Bronchial epithelial cell (primary cell): ENCODE results near the gene RAD51B. TPM values are rescaled to one million over a fixed set of nuclear protein-coding genes. Genes with fewer than 3 reads are reported as not detected.

Source experiments
- DNase-seq: peaks from one replicate; pipeline ENCODE4 v3.0.0-alpha.2; 2010; ENCODE audit warnings: low read depth
- FAIRE-seq: peaks from 2 replicates; lab custom pipeline; 2011; peaks lifted over from hg19 to GRCh38; lab: Jason Lieb, UNC
- H3K27me3 ChIP-seq: 2 replicates; pipeline ENCODE4 v1.5.1; 2011; ENCODE audit warnings: low read length; ENCODE audit not compliant: control insufficient read depth, insufficient read depth
- H3K36me3 ChIP-seq: 2 replicates; pipeline ENCODE4 v1.5.1; 2011; ENCODE audit warnings: low read length; ENCODE audit not compliant: control insufficient read depth, insufficient read depth
- H3K4me3 ChIP-seq: 2 replicates; pipeline ENCODE4 v1.5.1; 2011; ENCODE audit warnings: mild to moderate bottlenecking, low read depth, low read length, control low read depth
- total RNA-seq: library from RNA; depleted of rRNA; stranded (reverse); fragments of >200 nt; gene quantifications from 2 replicates; pipeline ENCODE4 v1.2.1, GENCODE V29; 2014
- TF ChIP-seq, protein P1 (sequence below): IDR thresholded peaks from 2 replicates; pipeline ENCODE4 v1.5.1; 2011; ENCODE audit warnings: mild to moderate bottlenecking, moderate library complexity, low read length, control low read depth, inconsistent platforms; ENCODE audit not compliant: insufficient read depth, severe bottlenecking

RAD51B gene
- total RNA-seq, 1 donor from 2014 or later = 12.1 TPM

GRCh38 chr14:68448252-68448902, 628.8 kb downstream of the RAD51B start:
- FAIRE-seq (no peak), DNase-seq (no peak)
- TF ChIP-seq, protein P1, sequence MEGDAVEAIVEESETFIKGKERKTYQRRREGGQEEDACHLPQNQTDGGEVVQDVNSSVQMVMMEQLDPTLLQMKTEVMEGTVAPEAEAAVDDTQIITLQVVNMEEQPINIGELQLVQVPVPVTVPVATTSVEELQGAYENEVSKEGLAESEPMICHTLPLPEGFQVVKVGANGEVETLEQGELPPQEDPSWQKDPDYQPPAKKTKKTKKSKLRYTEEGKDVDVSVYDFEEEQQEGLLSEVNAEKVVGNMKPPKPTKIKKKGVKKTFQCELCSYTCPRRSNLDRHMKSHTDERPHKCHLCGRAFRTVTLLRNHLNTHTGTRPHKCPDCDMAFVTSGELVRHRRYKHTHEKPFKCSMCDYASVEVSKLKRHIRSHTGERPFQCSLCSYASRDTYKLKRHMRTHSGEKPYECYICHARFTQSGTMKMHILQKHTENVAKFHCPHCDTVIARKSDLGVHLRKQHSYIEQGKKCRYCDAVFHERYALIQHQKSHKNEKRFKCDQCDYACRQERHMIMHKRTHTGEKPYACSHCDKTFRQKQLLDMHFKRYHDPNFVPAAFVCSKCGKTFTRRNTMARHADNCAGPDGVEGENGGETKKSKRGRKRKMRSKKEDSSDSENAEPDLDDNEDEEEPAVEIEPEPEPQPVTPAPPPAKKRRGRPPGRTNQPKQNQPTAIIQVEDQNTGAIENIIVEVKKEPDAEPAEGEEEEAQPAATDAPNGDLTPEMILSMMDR = no peak
- Histone ChIP-seq H3K27me3 (no peaks in the 10 kb centered on the region), H3K36me3 (no peaks in the 10 kb centered on the region), H3K4me3 (no peak overlapping the region)

DNA sequence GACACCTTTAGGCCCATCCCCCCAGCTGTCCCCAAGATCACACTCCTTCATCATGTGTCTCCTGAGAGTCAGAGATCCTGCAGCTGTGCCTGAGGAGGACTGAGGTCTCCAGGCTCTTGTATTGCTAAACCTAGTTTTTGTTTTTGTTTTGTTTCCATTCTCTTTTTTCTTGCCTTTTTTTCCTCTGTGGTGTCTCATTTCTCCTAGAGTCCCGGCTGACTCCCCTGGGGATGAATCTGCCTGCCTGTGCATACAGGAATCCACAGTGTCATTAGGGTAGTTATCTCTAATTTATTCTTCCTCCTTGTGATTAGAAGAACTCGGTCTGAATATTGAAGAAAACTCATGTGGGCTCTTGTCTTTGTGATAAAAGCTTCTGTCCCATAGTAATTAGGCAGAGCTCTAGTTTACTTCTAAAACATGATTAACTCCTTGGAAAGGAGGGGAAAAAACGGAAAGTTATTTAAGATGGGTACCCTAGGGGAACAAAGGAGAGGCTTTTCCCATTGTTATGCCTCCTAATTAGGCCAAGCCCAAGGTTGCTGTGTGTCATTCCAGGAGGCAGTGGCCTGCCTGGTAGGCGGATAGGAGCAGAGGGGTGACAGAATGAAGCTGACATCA, 630.1 kb downstream of the RAD51B start:
- no peak for DNase-seq
- H3K4me3 ChIP-seq = no peak overlapping the region
- H3K27me3 ChIP-seq = no peaks in the 10 kb centered on the region
- TF ChIP-seq, protein P1 = no peak
- no peak for FAIRE-seq
- H3K36me3 ChIP-seq = no peaks in the 10 kb centered on the region

DNA sequence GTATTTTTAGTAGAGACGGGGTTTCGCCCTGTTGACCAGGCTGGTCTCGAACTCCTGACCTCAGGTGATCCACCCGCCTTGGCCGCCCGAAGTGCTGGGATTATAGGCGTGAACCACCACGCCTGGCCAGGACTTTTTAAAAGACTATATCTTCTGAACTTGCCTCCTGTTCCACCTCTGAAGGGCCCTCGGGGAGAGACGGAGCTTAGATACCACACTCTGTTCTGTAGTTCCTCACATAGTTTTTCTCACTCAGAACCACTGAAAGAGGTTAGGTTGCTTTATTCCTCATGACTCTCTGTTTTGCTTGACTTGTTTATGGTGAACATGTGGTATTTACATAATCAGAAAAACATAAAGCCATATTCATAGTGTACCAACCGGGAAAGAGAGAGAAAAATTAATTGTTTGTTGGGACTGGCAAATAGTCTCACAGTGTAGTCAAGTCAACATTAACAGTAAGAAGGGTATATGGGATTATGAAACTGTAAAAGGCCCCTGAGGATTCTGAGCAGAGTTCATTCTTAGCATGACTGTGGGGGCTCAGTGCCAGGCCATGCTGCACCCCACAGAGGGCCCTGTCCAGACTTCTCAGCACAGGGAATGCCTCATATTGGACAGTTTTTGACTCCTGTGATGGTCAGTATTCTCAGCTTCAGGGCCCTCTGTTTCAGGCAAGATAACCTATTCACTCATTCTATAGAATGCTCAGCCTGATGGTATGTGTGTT, 631.0 kb downstream of the RAD51B start:
- Histone ChIP-seq H3K27me3 (no peaks in the 10 kb centered on the region), H3K36me3 (no peaks in the 10 kb centered on the region), H3K4me3 (no peak overlapping the region)
- TF ChIP-seq, protein P1 = no peak
- no peak for DNase-seq
- no peak for FAIRE-seq

GRCh38 chr14:68451696-68452373, 632.3 kb downstream of the RAD51B start:
- Histone ChIP-seq H3K27me3 (no peaks in the 10 kb centered on the region), H3K4me3 (no peak overlapping the region), H3K36me3 (no peaks in the 10 kb centered on the region)
- FAIRE-seq (no peak), DNase-seq (no peak)
- TF ChIP-seq, protein P1 = no peak

DNA sequence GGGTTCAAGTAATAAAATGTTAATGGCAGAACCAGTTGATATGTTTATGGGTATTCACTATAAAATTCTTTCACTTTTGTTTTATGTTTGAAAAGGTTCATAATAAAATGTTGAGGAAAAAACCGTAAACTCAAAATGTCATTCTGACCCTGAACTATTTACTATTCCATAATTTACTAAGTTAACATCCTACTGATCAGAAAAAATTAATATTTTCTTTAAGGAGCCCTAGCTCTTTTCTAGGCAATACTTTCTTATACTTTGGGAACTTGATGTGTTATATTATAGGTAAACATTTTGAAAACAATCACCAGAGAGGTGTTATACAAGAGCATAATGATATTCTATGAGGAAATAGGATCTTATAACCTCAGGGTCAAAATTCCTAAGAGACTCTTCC, 638.7 kb downstream of the RAD51B start:
- Histone ChIP-seq H3K4me3 (no peak overlapping the region), H3K27me3 (no peaks in the 10 kb centered on the region), H3K36me3 (no peaks in the 10 kb centered on the region)
- DNase-seq (no peak), FAIRE-seq (no peak)
- TF ChIP-seq, protein P1 = no peak
